HK-2 (cell line): ENCODE results near the gene PDCD7.
A peak's percentile ranks its signal among the peaks of the same experiment; 100 is the strongest.
"Not testable (repeated sequence)": the region's sequence is repeated elsewhere in the genome, so short reads cannot be mapped to it uniquely, and the experiment has no call there.

Experiments
- DNase-seq: peaks from one replicate; pipeline ENCODE4 v3.0.0-alpha.2; 2018; ENCODE audit not compliant: unreplicated experiment

Gene PDCD7

GRCh38 chr15:65091946-65092770 is 41.5 kb downstream of the PDCD7 start:
- no peak for DNase-seq

GRCh38 chr15:65089206-65089824 is 44.3 kb downstream of the PDCD7 start:
- no peak for DNase-seq

GRCh38 chr15:65088643-65089021 is 45.0 kb downstream of the PDCD7 start:
- DNase-seq: no peak

GRCh38 chr15:65087873-65088642 is 45.5 kb downstream of the PDCD7 start:
- DNase-seq: no peak

- no peak for DNase-seq
Measured at GRCh38 chr15:65087411-65087810, 46.2 kb downstream of the PDCD7 start.

- no peak for DNase-seq
Measured at GRCh38 chr15:65086680-65087111, 46.9 kb downstream of the PDCD7 start.

GRCh38 chr15:65085990-65086679 is 47.5 kb downstream of the PDCD7 start:
- DNase-seq: peak; percentile 26

- no peak for DNase-seq
Measured at GRCh38 chr15:65085207-65085753, 48.3 kb downstream of the PDCD7 start.

- no peak for DNase-seq
Measured at GRCh38 chr15:65084500-65085206, 49.0 kb downstream of the PDCD7 start.

GRCh38 chr15:65083262-65083701 is 50.3 kb downstream of the PDCD7 start:
- no peak for DNase-seq

GRCh38 chr15:65082303-65082953 is 51.2 kb downstream of the PDCD7 start:
- no peak for DNase-seq

GRCh38 chr15:65081758-65082157 is 51.9 kb downstream of the PDCD7 start:
- no peak for DNase-seq

GRCh38 chr15:65081270-65081669 is 52.3 kb downstream of the PDCD7 start:
- no peak for DNase-seq

GRCh38 chr15:65079580-65079979 is 54.0 kb downstream of the PDCD7 start:
- DNase-seq: no peak

- DNase-seq: no peak
Measured at GRCh38 chr15:65077981-65078352, 55.6 kb downstream of the PDCD7 start.

GRCh38 chr15:65077291-65077980 is 56.2 kb downstream of the PDCD7 start:
- no peak for DNase-seq

- no peak for DNase-seq
Measured at GRCh38 chr15:65076486-65077290, 56.9 kb downstream of the PDCD7 start, which contains the start of gene KBTBD13. Gene KBTBD13 (plus strand): TSS chr15:65076746. CDS start chr15:65076816, 70 bp downstream.

GRCh38 chr15:65075607-65076395 is 57.8 kb downstream of the PDCD7 start:
- not testable (repeated sequence) for DNase-seq
